ENCODE data around the gene TMEM184B. TPM values are rescaled to one million over a fixed set of nuclear protein-coding genes. Genes with fewer than 3 reads are reported as not detected.

TMEM184B gene
- total and polyA plus RNA-seq, 10 of the 15 experiments (the other 5 are each of a cell fraction or from before 2014, with no cell fraction given): 0.56 to 22.4 (median 7.9) TPM

DNA sequence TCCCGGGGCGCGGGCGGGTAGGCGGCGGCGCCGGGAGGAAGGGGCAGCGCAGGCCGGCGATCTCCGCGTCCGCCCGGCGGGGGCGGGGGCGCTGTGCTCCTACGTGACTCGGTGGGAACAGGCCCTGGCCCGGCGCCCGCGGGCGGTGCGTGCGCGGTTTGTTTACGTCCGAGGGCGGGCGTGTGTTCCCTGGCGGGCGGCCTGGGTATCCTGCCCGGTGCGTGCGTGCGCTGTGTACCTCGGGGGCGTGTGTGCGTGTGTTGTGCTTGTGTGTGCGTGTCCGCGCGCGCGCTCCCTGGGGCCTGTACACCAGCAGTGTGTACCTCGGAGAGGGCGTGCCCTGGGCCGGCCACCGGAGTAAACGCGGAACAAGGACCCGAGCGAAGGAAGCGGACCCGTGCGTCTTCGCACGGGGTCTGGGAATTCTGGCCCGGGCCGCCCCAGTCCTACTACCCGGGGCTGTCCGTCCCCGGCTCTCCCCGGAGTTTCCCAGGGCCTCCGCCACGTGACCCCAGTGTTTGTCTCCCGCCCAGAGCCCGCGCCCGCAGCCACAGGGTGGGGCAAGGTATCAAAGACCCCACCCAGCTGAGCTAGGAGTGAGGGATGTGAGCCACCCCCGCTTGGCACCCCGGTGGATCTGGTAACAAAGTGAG, 70.2 kb downstream of the TMEM184B start (continued):
- TF ChIP-seq, protein P1, sequence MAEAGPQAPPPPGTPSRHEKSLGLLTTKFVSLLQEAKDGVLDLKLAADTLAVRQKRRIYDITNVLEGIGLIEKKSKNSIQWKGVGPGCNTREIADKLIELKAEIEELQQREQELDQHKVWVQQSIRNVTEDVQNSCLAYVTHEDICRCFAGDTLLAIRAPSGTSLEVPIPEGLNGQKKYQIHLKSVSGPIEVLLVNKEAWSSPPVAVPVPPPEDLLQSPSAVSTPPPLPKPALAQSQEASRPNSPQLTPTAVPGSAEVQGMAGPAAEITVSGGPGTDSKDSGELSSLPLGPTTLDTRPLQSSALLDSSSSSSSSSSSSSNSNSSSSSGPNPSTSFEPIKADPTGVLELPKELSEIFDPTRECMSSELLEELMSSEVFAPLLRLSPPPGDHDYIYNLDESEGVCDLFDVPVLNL (IDR thresholded peaks at IDR 0.05; ENCODE audit: low read depth, low read length): no peak
- TF ChIP-seq, protein P2, sequence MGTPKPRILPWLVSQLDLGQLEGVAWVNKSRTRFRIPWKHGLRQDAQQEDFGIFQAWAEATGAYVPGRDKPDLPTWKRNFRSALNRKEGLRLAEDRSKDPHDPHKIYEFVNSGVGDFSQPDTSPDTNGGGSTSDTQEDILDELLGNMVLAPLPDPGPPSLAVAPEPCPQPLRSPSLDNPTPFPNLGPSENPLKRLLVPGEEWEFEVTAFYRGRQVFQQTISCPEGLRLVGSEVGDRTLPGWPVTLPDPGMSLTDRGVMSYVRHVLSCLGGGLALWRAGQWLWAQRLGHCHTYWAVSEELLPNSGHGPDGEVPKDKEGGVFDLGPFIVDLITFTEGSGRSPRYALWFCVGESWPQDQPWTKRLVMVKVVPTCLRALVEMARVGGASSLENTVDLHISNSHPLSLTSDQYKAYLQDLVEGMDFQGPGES (IDR thresholded peaks at IDR 0.05): no peak
- no peak for TF ChIP-seq PAX5 (IDR thresholded peaks at IDR 0.05; ENCODE audit: borderline replicate concordance, low read depth, low read length)
- TF ChIP-seq, protein P3, sequence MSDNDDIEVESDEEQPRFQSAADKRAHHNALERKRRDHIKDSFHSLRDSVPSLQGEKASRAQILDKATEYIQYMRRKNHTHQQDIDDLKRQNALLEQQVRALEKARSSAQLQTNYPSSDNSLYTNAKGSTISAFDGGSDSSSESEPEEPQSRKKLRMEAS (IDR thresholded peaks at IDR 0.05; ENCODE audit: low read depth, low read length): peak; percentile 50; the same call in 1 of the 2 replicates
- 0 out of 2 replicates have a peak, but pooled peaks have one; percentile 13 for TF ChIP-seq SIN3A (IDR thresholded peaks at IDR 0.05; ENCODE audit: low read depth, low read length)
- TF ChIP-seq, protein P4, sequence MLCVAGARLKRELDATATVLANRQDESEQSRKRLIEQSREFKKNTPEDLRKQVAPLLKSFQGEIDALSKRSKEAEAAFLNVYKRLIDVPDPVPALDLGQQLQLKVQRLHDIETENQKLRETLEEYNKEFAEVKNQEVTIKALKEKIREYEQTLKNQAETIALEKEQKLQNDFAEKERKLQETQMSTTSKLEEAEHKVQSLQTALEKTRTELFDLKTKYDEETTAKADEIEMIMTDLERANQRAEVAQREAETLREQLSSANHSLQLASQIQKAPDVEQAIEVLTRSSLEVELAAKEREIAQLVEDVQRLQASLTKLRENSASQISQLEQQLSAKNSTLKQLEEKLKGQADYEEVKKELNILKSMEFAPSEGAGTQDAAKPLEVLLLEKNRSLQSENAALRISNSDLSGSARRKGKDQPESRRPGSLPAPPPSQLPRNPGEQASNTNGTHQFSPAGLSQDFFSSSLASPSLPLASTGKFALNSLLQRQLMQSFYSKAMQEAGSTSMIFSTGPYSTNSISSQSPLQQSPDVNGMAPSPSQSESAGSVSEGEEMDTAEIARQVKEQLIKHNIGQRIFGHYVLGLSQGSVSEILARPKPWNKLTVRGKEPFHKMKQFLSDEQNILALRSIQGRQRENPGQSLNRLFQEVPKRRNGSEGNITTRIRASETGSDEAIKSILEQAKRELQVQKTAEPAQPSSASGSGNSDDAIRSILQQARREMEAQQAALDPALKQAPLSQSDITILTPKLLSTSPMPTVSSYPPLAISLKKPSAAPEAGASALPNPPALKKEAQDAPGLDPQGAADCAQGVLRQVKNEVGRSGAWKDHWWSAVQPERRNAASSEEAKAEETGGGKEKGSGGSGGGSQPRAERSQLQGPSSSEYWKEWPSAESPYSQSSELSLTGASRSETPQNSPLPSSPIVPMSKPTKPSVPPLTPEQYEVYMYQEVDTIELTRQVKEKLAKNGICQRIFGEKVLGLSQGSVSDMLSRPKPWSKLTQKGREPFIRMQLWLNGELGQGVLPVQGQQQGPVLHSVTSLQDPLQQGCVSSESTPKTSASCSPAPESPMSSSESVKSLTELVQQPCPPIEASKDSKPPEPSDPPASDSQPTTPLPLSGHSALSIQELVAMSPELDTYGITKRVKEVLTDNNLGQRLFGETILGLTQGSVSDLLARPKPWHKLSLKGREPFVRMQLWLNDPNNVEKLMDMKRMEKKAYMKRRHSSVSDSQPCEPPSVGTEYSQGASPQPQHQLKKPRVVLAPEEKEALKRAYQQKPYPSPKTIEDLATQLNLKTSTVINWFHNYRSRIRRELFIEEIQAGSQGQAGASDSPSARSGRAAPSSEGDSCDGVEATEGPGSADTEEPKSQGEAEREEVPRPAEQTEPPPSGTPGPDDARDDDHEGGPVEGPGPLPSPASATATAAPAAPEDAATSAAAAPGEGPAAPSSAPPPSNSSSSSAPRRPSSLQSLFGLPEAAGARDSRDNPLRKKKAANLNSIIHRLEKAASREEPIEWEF (IDR thresholded peaks at IDR 0.05; ENCODE audit: insufficient replicate concordance, low read depth, low read length): no peak
- TF ChIP-seq, protein P5, sequence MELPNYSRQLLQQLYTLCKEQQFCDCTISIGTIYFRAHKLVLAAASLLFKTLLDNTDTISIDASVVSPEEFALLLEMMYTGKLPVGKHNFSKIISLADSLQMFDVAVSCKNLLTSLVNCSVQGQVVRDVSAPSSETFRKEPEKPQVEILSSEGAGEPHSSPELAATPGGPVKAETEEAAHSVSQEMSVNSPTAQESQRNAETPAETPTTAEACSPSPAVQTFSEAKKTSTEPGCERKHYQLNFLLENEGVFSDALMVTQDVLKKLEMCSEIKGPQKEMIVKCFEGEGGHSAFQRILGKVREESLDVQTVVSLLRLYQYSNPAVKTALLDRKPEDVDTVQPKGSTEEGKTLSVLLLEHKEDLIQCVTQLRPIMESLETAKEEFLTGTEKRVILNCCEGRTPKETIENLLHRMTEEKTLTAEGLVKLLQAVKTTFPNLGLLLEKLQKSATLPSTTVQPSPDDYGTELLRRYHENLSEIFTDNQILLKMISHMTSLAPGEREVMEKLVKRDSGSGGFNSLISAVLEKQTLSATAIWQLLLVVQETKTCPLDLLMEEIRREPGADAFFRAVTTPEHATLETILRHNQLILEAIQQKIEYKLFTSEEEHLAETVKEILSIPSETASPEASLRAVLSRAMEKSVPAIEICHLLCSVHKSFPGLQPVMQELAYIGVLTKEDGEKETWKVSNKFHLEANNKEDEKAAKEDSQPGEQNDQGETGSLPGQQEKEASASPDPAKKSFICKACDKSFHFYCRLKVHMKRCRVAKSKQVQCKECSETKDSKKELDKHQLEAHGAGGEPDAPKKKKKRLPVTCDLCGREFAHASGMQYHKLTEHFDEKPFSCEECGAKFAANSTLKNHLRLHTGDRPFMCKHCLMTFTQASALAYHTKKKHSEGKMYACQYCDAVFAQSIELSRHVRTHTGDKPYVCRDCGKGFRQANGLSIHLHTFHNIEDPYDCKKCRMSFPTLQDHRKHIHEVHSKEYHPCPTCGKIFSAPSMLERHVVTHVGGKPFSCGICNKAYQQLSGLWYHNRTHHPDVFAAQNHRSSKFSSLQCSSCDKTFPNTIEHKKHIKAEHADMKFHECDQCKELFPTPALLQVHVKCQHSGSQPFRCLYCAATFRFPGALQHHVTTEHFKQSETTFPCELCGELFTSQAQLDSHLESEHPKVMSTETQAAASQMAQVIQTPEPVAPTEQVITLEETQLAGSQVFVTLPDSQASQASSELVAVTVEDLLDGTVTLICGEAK (IDR thresholded peaks at IDR 0.05; ENCODE audit: borderline replicate concordance): no peak
- peak; percentile 47; the same call in 1 of the 2 replicates for TF ChIP-seq BACH1 (IDR thresholded peaks at IDR 0.05; ENCODE audit: borderline replicate concordance)
- TF ChIP-seq, protein P6, sequence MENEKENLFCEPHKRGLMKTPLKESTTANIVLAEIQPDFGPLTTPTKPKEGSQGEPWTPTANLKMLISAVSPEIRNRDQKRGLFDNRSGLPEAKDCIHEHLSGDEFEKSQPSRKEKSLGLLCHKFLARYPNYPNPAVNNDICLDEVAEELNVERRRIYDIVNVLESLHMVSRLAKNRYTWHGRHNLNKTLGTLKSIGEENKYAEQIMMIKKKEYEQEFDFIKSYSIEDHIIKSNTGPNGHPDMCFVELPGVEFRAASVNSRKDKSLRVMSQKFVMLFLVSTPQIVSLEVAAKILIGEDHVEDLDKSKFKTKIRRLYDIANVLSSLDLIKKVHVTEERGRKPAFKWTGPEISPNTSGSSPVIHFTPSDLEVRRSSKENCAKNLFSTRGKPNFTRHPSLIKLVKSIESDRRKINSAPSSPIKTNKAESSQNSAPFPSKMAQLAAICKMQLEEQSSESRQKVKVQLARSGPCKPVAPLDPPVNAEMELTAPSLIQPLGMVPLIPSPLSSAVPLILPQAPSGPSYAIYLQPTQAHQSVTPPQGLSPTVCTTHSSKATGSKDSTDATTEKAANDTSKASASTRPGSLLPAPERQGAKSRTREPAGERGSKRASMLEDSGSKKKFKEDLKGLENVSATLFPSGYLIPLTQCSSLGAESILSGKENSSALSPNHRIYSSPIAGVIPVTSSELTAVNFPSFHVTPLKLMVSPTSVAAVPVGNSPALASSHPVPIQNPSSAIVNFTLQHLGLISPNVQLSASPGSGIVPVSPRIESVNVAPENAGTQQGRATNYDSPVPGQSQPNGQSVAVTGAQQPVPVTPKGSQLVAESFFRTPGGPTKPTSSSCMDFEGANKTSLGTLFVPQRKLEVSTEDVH (IDR thresholded peaks at IDR 0.05; ENCODE audit: low read depth, partially characterized antibody): no peak
- no peak for TF ChIP-seq PML (IDR thresholded peaks at IDR 0.05; ENCODE audit: low read length)

Measured in GM12878 (cell line).